GM18907 (cell line): ENCODE measurements around the gene BAHD1.

Experiments
- ATAC-seq: cut with Tn5 transposase; IDR thresholded peaks from one replicate; pipeline ENCODE4 v1.9.1; 2021; ENCODE audit warnings: mild to moderate bottlenecking, moderate library complexity; ENCODE audit not compliant: unreplicated experiment

BAHD1 gene

GRCh38 chr15:40464595-40465185 lies 23.9 kb downstream of the BAHD1 start:
- no peak for ATAC-seq

GRCh38 chr15:40465939-40466338 lies 25.2 kb downstream of the BAHD1 start:
- no peak for ATAC-seq

GRCh38 chr15:40466426-40467260 lies 25.9 kb downstream of the BAHD1 start:
- no peak for ATAC-seq

- no peak for ATAC-seq
Observed at GRCh38 chr15:40467261-40467615, 26.5 kb downstream of the BAHD1 start.

GRCh38 chr15:40468898-40469331 lies 28.2 kb downstream of the BAHD1 start:
- no peak for ATAC-seq

- no peak for ATAC-seq
Observed at GRCh38 chr15:40469776-40470390, 29.1 kb downstream of the BAHD1 start.

GRCh38 chr15:40470423-40471104 lies 29.8 kb downstream of the BAHD1 start, which contains the start of gene CHST14:
Gene CHST14, plus strand, starts transcription at chr15:40470984. Its CDS starts 230 bp downstream, at chr15:40471214.
- ATAC-seq = peak; percentile 60

GRCh38 chr15:40471105-40471807 lies 30.5 kb downstream of the BAHD1 start:
- ATAC-seq = peak; percentile 42

- peak; percentile 14 for ATAC-seq
Observed at GRCh38 chr15:40471808-40472150, 31.0 kb downstream of the BAHD1 start.

GRCh38 chr15:40472171-40472727 lies 31.5 kb downstream of the BAHD1 start:
- ATAC-seq = no peak

GRCh38 chr15:40474581-40474980 lies 33.8 kb downstream of the BAHD1 start:
- ATAC-seq = no peak

GRCh38 chr15:40477642-40478327 lies 37.0 kb downstream of the BAHD1 start:
- no peak for ATAC-seq

GRCh38 chr15:40479024-40479423 lies 38.3 kb downstream of the BAHD1 start:
- ATAC-seq = no peak

- no peak for ATAC-seq
Observed at GRCh38 chr15:40481341-40482074, 40.8 kb downstream of the BAHD1 start.

- ATAC-seq = no peak
Observed at GRCh38 chr15:40483919-40484318, 43.2 kb downstream of the BAHD1 start.

GRCh38 chr15:40486066-40486770 lies 45.5 kb downstream of the BAHD1 start:
- no peak for ATAC-seq

GRCh38 chr15:40487816-40488682 lies 47.3 kb downstream of the BAHD1 start:
- ATAC-seq = no peak
